ENCODE results near the gene TEX52. TPM values are rescaled to one million over a fixed set of nuclear protein-coding genes. Genes with fewer than 3 reads are reported as not detected.

TEX52 gene
- total RNA-seq, 1 donor from 2014 or later, result not detected

DNA sequence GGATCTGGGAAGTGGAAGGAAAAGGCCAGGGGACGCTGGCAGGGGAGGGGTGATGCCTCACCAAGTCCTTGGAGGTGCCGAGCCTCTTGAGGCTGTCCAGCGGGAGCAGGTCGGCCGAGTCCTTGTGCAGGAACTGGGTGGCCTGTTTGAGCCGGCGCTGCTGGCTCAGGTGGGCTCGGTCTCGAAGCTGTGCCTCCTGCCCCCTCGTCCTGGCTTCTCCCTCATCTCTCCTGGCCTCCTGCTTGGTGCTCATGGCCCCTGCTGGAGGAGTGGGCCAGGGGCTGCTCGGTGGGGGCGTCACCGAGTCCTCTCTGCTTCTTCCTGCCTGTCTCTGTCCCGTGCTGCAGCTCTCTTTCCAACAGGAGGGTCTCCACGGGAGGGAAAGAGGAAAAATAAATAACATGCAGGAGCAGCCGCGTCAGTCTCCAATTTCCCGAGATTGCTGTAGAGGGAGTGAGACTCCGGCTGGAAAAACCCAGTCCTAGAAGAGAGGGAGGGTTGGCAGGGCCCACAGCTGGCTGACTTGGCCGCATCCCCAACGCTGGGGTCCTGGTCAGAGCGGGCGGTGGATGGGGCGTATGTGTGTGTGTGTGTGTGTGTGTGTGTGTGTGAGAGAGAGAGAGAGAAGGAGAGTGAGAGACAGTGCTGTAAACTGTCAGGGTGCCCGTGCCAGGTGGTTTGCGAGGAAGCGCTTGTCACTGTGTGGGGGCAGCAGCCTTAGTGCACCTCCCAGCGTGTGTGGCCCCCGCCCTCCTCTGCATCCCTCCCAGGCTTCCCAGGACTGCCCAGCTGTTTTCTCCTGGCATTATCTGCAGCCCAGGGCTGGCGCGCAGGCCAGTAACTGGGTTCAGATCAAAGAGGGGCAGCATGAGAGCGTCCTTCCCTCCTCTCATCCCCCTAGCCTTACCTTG lies 22.0 kb downstream of the TEX52 start, which contains the start of gene NRIP2:
Gene NRIP2 (minus strand): TSS at position 455 of the 911 bp plus-strand sequence. CDS start 52 bp downstream, at position 403.
- intact Hi-C loops (cut with DNase I), result no loop called here
- ATAC-seq, result peak; percentile 33
- H3K4me1 ChIP-seq, result peaks cover 7% of the 10 kb centered on the region
- H3K27me3 ChIP-seq, result no peaks in the 10 kb centered on the region
- DNase-seq, result no peak
- no peak within 1 kb of the TSS for H3K27ac ChIP-seq
- no peak within 1 kb of the TSS for H3K4me3 ChIP-seq
- TF ChIP-seq, protein P1, sequence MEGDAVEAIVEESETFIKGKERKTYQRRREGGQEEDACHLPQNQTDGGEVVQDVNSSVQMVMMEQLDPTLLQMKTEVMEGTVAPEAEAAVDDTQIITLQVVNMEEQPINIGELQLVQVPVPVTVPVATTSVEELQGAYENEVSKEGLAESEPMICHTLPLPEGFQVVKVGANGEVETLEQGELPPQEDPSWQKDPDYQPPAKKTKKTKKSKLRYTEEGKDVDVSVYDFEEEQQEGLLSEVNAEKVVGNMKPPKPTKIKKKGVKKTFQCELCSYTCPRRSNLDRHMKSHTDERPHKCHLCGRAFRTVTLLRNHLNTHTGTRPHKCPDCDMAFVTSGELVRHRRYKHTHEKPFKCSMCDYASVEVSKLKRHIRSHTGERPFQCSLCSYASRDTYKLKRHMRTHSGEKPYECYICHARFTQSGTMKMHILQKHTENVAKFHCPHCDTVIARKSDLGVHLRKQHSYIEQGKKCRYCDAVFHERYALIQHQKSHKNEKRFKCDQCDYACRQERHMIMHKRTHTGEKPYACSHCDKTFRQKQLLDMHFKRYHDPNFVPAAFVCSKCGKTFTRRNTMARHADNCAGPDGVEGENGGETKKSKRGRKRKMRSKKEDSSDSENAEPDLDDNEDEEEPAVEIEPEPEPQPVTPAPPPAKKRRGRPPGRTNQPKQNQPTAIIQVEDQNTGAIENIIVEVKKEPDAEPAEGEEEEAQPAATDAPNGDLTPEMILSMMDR (IDR thresholded peaks at IDR 0.05), result no peak
- H3K36me3 ChIP-seq, result peaks cover 4% of the 10 kb centered on the region
- H3K9me3 ChIP-seq, result no peaks in the 10 kb centered on the region

DNA sequence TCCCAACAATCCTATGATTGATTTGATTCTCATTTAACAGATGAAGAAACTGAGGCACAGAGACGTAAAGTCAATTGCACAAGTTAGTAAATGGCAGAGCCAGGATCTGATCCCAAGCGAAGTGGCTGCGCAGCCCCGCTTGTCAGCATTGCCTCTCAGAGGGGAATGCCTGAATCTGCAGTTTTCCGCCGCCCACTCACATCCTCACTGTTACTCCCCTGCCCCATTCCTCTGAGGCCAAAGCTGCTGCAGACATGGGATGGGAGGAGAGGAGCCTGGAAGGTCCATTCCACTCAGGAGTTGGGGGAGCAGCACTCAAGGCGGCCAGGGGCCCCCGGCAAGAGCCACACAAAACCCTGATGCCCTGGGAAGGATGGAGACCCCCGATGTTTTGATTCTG lies 23.0 kb downstream of the TEX52 start:
- H3K27ac ChIP-seq, result no peak overlapping the region
- no peak overlapping the region for H3K4me3 ChIP-seq
- no peaks in the 10 kb centered on the region for H3K27me3 ChIP-seq
- TF ChIP-seq, protein P1 (IDR thresholded peaks at IDR 0.05), result no peak
- no peaks in the 10 kb centered on the region for H3K9me3 ChIP-seq
- ATAC-seq (no peak), DNase-seq (no peak)
- intact Hi-C loops (cut with DNase I), result no loop called here
- H3K36me3 ChIP-seq, result peaks cover 4% of the 10 kb centered on the region
- peaks cover 7% of the 10 kb centered on the region for H3K4me1 ChIP-seq

DNA sequence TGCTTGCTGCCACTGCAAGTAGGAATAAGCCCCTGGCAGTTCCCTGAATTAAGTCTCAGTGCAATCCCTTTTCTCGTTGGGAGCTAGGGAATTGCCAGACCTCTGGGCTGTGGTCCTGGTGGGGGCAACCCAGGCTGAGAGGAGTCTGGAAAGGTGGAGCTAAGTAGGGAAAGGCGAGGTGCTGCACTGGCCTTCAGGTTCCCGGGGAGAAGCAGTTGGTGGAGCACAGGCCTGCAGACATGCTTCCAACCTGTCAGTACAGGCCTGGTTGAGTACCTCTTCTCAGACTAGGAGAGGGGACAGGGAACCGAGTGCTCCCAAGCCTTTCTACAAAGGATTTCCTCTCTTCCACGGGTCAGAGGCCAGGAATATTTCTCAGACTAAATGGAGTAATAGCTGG lies 23.5 kb downstream of the TEX52 start:
- intact Hi-C loops (cut with DNase I), result no loop called here
- Histone ChIP-seq H3K27me3 (no peaks in the 10 kb centered on the region), H3K9me3 (no peaks in the 10 kb centered on the region), H3K36me3 (peaks cover 7% of the 10 kb centered on the region), H3K27ac (no peak overlapping the region), H3K4me3 (no peak overlapping the region), H3K4me1 (peaks cover 7% of the 10 kb centered on the region)
- ATAC-seq (no peak), DNase-seq (no peak)
- TF ChIP-seq, protein P1 (IDR thresholded peaks at IDR 0.05), result no peak

DNA sequence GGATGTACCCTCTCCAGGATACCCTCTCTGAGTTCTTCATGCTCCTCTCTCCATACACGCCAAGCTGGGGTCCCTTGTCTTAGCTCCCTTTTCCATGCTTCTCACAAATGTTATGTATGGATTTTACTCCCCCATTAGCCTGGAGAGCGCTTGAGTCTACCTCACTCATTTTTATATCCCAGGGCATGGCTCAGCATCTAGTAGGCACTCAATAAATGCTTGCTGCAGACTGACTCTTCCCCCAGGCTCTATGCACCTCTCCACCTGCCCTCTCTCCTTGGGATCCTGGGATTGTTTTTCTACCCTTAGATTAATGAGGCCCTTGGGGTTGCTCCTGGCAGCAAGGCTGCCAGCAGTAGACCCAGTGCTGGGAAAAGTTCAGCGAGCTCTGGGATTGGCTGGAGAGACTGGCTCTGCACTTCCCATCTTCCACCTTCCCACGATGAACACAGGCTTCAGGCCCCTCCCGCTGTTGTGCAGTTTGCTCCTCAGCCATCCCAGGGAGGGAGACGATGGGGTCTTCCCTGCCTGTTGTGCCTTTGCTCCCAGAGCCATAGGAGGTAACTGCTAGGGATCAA lies 24.2 kb downstream of the TEX52 start:
- DNase-seq, result no peak

DNA sequence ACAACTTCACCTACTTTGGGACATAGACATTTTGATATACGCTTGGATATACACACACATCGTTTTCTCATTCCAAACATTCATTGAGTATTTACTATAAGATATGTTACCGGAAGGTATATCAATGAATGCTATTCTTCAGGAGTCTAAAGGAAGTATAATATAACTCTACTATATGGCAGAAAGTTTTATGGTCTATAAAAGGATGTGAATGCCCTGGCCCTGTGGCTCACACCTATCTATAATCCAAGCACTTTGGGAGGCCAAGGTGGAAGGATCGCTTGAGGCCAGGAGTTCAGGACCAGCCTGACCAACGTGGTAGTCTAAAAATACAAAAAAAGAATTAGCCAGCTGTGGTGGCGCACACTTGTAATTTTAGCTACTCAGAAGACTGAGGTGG lies 27.6 kb downstream of the TEX52 start:
- no peak for ATAC-seq
- H3K4me1 ChIP-seq, result peaks cover 1% of the 10 kb centered on the region
- no peak for DNase-seq
- intact Hi-C loops (cut with DNase I), result no loop called here
- H3K27me3 ChIP-seq, result no peaks in the 10 kb centered on the region
- no peaks in the 10 kb centered on the region for H3K9me3 ChIP-seq
- H3K36me3 ChIP-seq, result peaks cover 48% of the 10 kb centered on the region
- no peak overlapping the region for H3K4me3 ChIP-seq
- TF ChIP-seq, protein P1 (IDR thresholded peaks at IDR 0.05), result no peak
- H3K27ac ChIP-seq, result no peak overlapping the region

More for the DNA sequence above, 24.2 kb downstream of the TEX52 start:
- Histone ChIP-seq H3K27me3 (no peaks in the 10 kb centered on the region), H3K36me3 (peaks cover 14% of the 10 kb centered on the region), H3K4me1 (peaks cover 7% of the 10 kb centered on the region), H3K4me3 (no peak overlapping the region), H3K9me3 (no peaks in the 10 kb centered on the region), H3K27ac (no peak overlapping the region)
- TF ChIP-seq, protein P1 (IDR thresholded peaks at IDR 0.05), result no peak
- ATAC-seq, result no peak
- intact Hi-C loops (cut with DNase I), result no loop called here
